Activated CD4-positive, alpha-beta T cell treated with anti-CD3 and anti-CD28 coated beads for 24 hours (primary cell): Measurements from ENCODE around the gene SLC30A7.
"Not testable (repeated sequence)": the region's sequence is repeated elsewhere in the genome, so short reads cannot be mapped to it uniquely, and the experiment has no call there.

Experiments
- DNase-seq, 2 donors: peaks; one replicate each; pipeline ENCODE4 v3.0.0-alpha.2; 2020; ENCODE audit warnings: low read depth in 2 of 2

Gene SLC30A7, protein sequence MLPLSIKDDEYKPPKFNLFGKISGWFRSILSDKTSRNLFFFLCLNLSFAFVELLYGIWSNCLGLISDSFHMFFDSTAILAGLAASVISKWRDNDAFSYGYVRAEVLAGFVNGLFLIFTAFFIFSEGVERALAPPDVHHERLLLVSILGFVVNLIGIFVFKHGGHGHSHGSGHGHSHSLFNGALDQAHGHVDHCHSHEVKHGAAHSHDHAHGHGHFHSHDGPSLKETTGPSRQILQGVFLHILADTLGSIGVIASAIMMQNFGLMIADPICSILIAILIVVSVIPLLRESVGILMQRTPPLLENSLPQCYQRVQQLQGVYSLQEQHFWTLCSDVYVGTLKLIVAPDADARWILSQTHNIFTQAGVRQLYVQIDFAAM

DNA sequence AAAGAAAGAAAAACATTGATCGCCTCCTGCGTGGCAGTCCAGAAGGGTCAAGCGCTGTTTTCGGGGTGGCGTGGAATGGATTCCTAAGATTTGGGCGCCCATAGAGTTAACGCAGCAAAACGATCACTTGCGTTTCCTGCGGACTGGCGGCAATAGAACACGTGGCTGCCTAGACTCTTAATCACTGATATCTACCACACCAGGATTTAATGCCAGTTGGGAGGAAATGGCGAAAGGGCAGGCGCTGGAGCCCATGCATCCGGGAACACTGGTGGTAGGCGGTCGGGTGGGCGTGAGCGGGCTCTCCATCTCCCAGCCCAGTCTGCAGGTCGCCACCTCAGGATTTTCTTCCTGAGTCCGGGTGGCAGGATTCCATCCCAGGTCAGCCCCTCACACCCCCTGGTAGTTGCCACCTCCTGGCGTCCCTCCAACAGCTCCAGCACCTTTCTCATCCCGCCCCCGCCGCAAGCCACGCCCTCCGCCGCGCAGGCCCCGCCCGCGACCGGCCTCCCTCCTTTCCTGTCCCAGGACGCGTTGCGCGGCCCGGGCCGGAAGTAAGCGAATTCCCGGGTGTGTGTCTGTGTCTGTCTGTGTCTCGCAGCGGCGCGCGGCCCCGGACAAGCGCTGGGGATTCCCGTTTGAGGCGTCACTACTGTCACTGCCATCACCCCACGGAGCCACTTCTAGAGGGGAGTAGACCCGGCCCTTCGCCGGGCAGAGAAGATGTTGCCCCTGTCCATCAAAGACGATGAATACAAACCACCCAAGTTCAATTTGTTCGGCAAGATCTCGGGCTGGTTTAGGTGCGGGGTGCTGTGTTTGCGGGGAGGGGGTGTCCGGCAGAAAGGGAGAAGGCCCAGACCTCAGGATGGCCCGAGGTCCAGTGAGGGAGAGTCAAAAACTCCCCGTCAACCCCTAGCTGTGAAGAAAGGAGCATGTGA, at the start of gene SLC30A7:
Gene SLC30A7, plus strand, starts transcription at position 551 of the 941 bp plus-strand sequence. Its CDS starts 173 bp downstream, at position 724.
- DNase-seq: peak; percentile 97

DNA sequence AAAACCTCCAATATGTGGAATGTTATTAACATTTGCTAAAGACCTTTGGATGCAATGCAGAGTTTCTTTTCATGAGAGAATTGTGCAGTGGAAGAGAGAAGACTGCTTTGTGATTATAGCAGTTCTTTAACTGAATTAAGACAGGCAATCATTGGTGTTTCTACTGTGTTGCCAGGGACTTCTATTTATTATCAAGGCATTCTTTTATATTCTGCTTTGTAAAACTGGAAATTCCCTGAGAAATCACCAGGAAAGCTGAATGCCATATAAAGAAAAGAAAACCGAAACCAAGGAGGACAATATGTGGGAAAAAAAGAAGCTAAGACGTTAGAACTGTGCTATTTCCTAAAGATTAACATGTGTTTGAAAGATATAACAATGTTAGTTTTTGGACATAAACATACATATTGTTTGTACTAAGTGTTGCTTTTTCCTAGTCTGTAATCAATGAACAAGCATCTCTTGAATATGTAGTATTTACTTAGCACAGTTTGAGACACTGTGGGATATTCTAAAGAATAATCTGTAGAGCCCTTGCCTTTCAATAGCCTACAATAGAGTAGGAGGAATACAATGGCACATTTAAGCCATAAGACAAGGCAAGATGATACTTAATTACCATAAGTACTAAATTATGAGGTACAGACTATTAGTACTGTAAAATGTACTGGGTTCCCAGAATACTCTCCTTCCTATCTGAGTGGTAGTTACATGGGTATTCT, 48.4 kb upstream of the SLC30A7 start:
- no peak for DNase-seq

DNA sequence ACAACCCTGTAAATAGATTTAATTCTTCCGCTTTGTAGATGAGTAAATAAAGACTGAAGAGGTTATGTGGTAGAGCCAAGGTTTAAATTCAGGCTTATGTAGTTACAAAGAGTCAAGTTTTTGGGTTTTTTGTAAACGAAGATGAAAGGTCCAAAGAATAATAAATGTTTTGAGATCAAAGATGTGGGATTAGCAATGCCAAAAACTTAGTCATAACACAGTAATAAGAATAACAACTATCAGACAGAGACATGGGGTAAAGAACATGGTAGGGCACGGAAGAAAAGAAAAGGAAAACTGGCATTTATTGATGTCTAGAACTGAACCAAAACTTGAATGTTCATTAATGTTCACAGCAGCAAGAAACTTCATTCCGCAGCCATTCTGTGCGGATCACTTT, 44.2 kb upstream of the SLC30A7 start:
- DNase-seq: no peak

DNA sequence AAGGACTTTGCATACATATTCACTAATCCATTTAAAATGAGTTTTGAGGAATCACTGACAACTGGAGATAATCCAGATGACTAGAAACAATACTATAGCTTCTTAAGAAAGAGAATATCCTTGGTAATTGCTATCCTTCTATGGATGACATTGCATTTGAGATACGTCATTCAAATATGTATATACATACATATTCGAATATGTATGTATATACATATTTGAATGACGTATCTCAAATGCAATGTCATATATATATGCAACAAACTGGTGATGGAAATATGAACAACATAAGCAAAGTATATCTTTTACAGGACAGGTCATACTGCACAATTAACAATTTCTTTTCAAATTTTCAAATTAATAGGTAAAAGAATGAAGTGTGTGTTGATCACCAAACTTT, 42.9 kb upstream of the SLC30A7 start:
- no peak for DNase-seq

DNA sequence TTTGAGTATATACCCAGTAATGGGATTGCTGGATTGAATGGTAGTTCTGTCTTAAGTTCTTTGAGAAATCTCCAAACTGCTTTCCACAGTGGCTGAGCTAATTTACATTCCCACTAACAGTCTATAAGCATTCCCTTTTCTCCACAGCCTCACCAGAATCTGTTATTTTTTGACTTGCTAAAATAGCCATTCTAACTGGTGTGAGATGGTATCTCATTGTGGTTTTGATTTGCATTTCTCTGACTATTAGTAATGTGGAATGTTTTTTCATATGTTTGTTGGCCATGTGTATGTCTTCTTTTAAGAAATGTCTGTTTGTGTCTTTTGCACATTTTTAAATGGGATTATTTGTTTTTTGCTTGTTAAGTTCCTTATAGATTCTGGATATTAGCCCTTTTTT, 40.8 kb upstream of the SLC30A7 start:
- not testable (repeated sequence) for DNase-seq

DNA sequence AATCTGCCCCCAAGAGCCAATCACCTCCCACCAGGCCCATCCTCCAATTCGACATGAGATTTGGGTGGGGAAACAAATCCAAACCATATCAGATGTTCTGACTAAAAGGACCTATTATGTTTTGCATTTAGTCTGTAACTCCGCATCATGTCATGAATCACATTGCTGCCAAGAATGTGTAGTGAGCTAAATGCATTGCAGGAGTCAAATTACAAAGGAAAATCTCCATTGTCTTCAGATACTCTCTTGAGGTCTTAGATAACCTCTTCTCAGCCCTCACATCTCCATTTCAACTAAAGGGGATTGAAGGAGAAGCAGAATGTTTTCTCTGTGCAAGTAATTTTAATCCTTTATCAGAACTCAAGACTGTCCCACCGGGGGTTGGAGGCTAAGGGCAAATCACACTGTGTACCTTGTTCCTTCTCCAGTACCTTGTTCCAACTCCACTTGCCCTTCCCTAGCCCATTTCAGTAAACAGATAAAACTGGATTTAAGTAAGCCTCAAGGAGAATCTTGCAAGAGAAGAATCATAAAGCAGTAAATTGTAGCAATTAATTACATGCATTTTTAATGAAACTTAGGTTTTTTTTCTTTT, 35.4 kb upstream of the SLC30A7 start:
- no peak for DNase-seq

DNA sequence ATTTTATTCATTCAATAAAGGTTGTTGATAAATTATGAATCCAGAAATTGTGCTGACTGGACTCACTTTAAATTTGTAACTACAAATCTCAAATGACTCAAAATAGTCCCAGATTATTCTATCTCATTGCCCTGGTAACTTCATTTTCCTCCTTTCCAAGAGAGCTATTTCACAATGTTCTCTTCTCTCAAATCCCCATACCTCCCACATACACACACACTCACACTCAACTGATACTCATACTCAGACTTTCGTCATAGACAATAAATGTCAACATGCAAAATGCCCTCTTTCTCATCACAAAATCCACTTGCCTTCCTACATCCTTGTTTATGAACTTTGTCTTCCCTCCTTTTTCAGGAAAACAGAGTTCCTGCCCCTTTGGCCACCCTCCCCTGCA, 34.5 kb upstream of the SLC30A7 start:
- no peak for DNase-seq

DNA sequence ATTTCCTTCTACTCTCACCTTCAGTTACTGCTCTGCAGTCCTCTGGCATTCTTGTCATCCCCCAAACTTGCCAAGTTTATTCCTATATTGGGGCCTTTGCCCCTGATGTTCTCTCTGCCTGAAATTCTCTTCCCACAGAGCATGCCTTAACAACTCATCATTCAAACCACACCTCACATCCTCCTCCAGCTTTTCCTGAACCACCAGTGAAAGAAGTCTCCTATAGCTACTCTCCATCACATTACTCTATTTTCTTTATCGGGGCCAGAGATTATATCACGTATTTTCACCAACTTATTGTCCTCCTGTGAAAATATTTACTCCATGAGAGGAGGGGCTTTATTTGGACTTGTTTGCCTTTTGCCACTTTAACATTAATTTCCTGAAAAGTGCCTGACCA, 33.3 kb upstream of the SLC30A7 start:
- no peak for DNase-seq

DNA sequence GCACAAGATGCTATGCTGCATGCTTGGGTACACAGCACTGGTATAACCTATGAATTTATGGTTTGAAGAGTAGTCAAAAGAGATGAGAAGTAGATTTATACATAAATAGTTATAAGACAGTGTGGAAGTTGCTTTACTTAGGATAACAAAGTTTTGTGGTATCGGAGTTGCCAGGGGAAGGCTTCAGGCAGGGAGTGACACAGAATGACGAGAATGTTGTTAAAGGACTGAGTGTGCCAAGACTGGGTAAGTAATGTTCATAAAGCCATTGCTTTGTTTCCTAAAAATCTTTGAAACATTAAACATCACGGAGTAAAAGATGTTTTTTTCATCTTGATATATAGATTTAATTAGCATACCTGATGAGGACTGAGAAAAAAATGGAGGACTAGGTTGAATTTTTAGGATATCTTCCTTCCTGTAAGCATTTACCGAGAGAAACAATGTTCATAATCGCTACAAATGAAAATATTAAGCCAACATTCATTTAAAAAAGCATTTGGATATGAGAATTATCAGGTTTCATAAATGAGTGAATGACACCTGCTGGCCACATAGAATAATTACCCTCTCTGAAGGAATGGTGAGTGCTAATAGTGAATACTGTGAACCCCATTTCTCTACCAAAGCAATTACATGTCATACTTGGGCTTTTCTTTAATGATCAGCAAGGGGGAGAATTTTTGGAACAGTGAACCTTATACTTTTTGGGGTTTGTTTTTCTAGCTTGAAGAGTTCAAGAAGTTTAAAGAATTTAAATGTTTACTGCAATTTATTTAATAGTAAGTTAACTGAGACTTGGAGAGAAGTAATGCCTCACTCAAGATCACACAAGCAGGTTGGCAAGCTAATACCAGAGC, 29.6 kb upstream of the SLC30A7 start:
- no peak for DNase-seq

DNA sequence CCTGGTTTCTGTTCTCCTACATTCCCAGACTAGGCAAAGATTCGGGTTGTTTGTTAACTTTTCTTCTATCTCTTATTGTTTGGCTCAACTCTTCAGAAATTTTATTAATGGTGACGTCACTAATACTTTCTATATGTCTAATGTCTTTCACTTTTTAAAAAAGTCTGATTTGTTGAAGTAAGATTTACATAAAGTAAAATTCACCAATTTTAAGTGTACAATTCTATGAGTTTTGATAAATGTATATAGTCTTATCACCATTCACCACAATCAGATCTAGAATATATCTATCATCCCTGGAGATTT, 29.0 kb upstream of the SLC30A7 start:
- DNase-seq: no peak

DNA sequence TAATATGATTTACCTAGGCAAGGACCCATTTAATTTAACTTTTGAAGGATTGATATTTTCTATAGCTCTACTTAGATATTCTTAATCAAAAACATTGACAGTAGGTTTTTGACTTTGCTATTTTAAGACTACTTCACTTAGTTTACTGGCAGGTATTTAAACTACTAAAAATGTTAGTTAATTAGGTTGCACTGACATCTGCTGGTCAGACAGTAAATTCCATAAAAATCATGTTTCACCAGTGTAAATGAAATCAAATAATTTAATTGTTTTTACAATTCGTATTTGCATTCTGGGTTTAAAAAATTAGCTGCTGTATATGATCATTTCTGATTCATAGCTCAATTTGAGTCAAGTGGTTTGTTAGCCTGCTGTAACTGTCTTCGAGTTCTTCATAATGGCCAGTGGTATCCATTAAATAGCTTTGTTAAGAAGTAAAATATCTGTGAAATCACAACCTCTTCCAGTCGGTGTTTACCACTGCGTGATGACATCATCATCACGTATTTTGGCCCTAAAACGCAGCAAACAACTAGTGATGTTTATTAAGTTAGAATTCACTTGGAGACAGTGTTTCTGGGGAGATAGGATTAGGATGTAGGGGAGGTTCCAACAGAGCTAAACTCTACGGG, 27.4 kb upstream of the SLC30A7 start:
- no peak for DNase-seq

DNA sequence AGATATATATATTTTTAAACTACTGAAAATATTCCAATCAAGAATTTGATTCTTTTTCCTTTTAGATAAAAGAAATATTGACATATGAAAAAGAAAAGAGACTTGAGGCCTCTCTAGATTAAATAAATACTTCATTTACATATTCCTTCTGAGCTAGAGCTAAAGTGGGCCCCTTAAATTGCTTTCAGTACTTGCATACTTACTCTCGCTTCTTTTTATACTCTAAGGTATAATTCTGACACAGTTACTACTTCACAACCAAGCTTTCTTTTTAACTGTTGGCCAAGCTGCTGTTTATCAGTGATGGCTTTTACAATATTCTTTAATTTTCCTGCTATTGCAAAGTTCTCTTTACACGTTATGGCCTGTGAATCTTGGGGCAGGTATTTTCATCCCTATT, 25.9 kb upstream of the SLC30A7 start:
- no peak for DNase-seq

DNA sequence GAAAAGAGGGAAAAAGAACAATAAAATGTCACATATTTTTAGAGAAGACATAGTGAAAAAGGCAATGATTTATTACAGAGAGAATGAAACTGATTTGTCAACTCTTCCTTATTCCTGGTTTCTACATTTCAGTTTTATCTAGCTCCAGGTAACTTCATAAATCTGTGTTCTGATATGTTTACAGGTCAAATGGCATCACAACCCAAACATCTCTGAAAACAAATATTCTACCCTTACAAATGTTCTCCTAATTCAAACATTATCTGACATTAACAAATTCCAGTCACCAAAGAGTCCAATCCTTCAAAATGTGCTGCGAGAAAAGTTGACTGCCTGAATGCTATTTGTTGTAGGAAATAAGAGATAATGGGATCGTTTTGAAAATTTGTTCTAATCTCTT, 21.5 kb upstream of the SLC30A7 start:
- no peak for DNase-seq

DNA sequence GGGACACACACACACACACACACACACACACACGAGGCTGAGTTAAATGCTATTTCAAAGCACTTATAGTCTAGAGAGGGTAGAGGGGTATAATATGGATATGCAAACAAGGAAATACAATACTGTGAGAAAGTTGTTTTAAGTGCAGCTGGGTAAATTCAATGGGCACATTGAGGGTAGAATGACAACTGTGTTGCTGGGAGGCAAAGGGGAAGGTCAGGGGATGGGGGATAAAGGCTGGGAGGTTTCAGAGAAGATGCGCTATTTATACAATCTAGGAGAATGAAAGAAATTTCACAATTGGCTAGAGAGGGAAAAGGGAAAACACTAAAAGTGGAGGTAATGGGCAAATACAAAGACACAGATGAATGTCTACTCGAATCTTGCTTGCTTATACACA, 20.7 kb upstream of the SLC30A7 start:
- no peak for DNase-seq

DNA sequence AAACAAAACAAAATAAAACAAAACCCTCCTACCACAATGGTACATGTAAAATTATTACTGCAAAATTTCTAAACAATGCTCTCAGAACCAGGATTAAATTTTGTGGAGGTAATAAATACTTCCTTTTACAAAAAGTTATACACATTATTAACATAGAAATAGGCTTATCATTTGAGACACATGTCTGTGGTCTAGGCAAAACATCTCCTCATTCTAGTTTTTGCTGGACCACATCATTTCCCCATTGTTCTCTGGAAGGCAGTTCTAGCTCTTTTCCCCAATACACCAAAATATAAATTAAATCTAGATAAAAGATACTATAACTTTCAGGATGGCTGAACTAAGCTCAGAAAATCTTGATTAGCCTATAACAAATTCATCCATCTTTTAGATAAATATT, 19.6 kb upstream of the SLC30A7 start:
- no peak for DNase-seq

DNA sequence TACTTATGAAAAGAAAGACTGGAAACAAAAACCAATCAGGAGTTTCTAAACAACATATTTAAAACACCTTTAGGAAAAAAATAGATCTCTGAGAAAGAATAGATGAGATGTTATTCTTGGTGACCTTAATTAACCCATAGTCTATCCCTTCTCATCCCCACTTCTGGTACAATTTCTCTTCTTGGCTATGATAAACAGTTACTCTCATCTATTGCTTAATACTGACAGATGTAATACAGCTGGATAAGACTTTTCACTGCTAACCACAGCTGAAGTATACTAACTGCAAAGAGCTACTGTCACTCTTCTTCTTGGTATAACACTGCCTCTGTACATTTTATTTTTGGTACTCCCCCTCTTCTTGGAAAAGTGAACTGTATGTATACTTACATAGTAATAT, 16.5 kb upstream of the SLC30A7 start:
- no peak for DNase-seq

DNA sequence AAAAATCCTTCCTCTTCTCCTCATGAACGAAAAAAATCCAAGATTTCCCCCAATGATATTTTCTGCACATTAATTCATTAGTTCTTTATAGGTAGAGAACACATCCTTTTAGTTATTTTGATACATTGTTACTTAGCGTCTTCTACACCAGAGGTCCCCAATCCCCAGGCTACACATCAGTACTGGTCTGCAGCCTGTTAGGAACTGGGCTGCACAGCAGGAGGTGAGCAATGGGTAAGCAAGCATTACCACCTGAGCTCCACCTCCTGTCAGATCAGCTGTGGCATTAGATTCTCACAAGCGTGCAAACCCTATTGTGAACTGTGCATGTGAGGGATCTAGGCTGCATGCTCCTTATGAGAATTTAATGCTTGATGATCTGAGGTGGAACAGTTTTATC, 14.2 kb upstream of the SLC30A7 start:
- no peak for DNase-seq

DNA sequence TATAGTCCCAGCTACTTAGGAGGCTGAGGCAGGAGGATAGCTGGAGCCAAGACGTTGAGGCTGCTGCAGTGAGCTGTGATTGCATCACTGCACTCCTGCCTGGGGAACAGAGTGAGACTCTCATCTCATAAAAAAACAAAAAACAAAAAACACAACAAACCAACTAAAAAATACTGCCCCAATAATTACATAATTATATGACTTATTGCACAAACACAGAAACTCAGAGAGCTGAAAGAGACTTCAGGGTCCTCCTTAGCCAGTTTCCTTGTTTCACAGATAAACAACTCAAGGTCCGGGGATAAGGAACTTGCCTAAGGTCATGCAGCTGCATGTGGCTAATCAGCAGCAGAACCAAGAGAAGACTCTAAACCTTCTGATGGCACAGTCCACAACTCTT, 13.2 kb upstream of the SLC30A7 start:
- DNase-seq: no peak

DNA sequence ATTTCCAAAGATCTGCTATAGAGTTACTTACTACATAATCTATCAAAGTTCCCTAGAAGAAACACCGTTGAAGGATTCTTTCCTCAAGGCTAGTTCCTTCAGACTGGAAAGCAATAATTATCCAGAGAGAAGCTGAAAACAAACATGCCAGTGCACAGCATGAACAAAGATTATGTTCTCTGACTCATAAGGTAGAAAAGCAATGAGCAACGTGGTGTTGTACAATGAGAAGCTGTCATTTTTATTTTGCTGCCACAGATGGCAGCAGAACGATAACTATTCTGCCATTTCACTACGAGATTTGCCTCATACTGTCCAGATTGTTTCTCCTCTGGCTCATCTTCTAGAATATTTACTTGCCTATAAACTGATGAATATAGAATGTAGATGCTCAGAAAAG, 11.9 kb upstream of the SLC30A7 start:
- no peak for DNase-seq

DNA sequence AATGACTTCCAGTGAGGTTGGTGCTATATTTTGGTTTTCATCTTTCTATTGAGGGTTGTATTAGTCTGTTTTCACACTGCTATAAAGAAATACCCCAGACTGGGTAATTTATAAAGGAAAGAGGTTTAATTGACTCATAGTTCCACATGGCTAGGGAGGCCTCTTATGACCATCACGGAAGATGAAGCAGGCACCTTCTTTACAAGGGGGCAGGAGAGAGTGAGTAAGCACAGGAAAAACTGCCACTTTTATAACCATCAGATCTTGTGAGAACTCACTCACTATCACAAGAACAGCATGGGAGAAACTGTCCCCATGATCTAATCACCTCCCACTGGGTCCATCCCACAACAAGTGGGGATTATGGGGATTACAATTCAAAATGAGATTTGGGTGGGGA, 6.9 kb upstream of the SLC30A7 start:
- DNase-seq: not testable (repeated sequence)
